ENCODE results near the gene GALNT2.

Gene GALNT2

GRCh38 chr1:230083053-230083452, 16.0 kb downstream of the GALNT2 start:
- Histone ChIP-seq H3K27me3 (ENCODE audit: insufficient read depth, low read length) (no peaks in the 10 kb centered on the region), H3K14ac (ENCODE audit: low read length) (no peak overlapping the region), H2BK12ac (ENCODE audit: low read length) (no peak overlapping the region), H3K27ac (ENCODE audit: low read depth, low read length) (no peak overlapping the region), H4K91ac (ENCODE audit: low read depth, low read length) (no peak overlapping the region), H3K79me2 (ENCODE audit: control insufficient read depth, insufficient read depth, low read length, poor library complexity) (peaks cover 12% of the 10 kb centered on the region), H3K4me3 (ENCODE audit: low read depth, low read length) (no peak overlapping the region), H3K18ac (ENCODE audit: low read length) (no peak overlapping the region), H3K36me3 (ENCODE audit: control insufficient read depth in 1 of 2, insufficient read depth in 2 of 2, low read length in 2 of 2) (peaks cover 4 to 8% of the 10 kb centered on the region in 2 experiments), H3K9ac (ENCODE audit: low read length) (no peak overlapping the region), H2AFZ (ENCODE audit: insufficient read depth, low read length, poor library complexity) (no peak overlapping the region), H4K12ac (ENCODE audit: low read depth, low read length) (no peak overlapping the region), H2BK120ac (ENCODE audit: insufficient read depth, low read length, poor library complexity) (no peak overlapping the region), H3K4me2 (ENCODE audit: low read length) (no peak overlapping the region), H4K8ac (ENCODE audit: low read depth, low read length) (no peak overlapping the region), H3K4ac (ENCODE audit: low read depth, low read length) (peak overlapping the region; percentile 9), H3K23ac (ENCODE audit: low read length) (no peak overlapping the region), H3K79me1 (ENCODE audit: low read length) (peaks cover 22% of the 10 kb centered on the region), H3K9me3 (ENCODE audit: insufficient read depth, low read depth, low read length) (peaks cover 5% of the 10 kb centered on the region), H2AK5ac (ENCODE audit: low read length) (no peak overlapping the region), H2BK5ac (ENCODE audit: low read depth, low read length, poor library complexity) (no peak overlapping the region), H3K4me1 (ENCODE audit: control insufficient read depth in 1 of 2, insufficient read depth in 2 of 2, low read length in 2 of 2) (peaks cover 34 to 49% of the 10 kb centered on the region in 2 experiments)
- DNase-seq = no peak
- WGBS (ENCODE audit: extremely low coverage, insufficient coverage, insufficient read length) = no CpG with 5 or more reads among the region's 9 CpGs

GRCh38 chr1:230083746-230084407, 16.8 kb downstream of the GALNT2 start:
- peaks cover 5% of the 10 kb centered on the region for H3K9me3 ChIP-seq (ENCODE audit: insufficient read depth, low read depth, low read length)
- H2BK12ac ChIP-seq (ENCODE audit: low read length) = peak overlapping the region; percentile 51
- H3K4me1 ChIP-seq (ENCODE audit: control insufficient read depth in 1 of 2, insufficient read depth in 2 of 2, low read length in 2 of 2) = peaks cover 34 to 47% of the 10 kb centered on the region in 2 experiments
- peaks cover 22% of the 10 kb centered on the region for H3K79me1 ChIP-seq (ENCODE audit: low read length)
- peak overlapping the region; percentile 67 for H2AK5ac ChIP-seq (ENCODE audit: low read length)
- peak overlapping the region; percentile 53 for H2BK5ac ChIP-seq (ENCODE audit: low read depth, low read length, poor library complexity)
- no peak overlapping the region for H3K23ac ChIP-seq (ENCODE audit: low read length)
- no peak overlapping the region for H3K9ac ChIP-seq (ENCODE audit: low read length)
- peak overlapping the region; percentile 81 for H3K18ac ChIP-seq (ENCODE audit: low read length)
- DNase-seq = no peak
- H3K4me2 ChIP-seq (ENCODE audit: low read length) = peak overlapping the region; percentile 29
- no peak overlapping the region for H3K4me3 ChIP-seq (ENCODE audit: low read depth, low read length)
- peak overlapping the region; percentile 76 for H3K4ac ChIP-seq (ENCODE audit: low read depth, low read length)
- H3K27me3 ChIP-seq (ENCODE audit: insufficient read depth, low read length) = no peaks in the 10 kb centered on the region
- H4K12ac ChIP-seq (ENCODE audit: low read depth, low read length) = peak overlapping the region; percentile 9
- peak overlapping the region; percentile 93 for H4K91ac ChIP-seq (ENCODE audit: low read depth, low read length)
- H3K79me2 ChIP-seq (ENCODE audit: control insufficient read depth, insufficient read depth, low read length, poor library complexity) = peaks cover 12% of the 10 kb centered on the region
- peak overlapping the region; percentile 82 for H3K27ac ChIP-seq (ENCODE audit: low read depth, low read length)
- peak overlapping the region; percentile 63 for H4K8ac ChIP-seq (ENCODE audit: low read depth, low read length)
- no CpG with 5 or more reads among the region's 10 CpGs for WGBS (ENCODE audit: extremely low coverage, insufficient coverage, insufficient read length)
- H2BK120ac ChIP-seq (ENCODE audit: insufficient read depth, low read length, poor library complexity) = peak overlapping the region; percentile 46
- H2AFZ ChIP-seq (ENCODE audit: insufficient read depth, low read length, poor library complexity) = peak overlapping the region; percentile 12
- peaks cover 4 to 8% of the 10 kb centered on the region in 2 experiments for H3K36me3 ChIP-seq (ENCODE audit: control insufficient read depth in 1 of 2, insufficient read depth in 2 of 2, low read length in 2 of 2)
- H3K14ac ChIP-seq (ENCODE audit: low read length) = peak overlapping the region; percentile 67

- no CpG with 5 or more reads among the region's 9 CpGs for WGBS (ENCODE audit: extremely low coverage, insufficient coverage, insufficient read length)
- H4K91ac ChIP-seq (ENCODE audit: low read depth, low read length) = peak overlapping the region; percentile 93
These were observed 17.6 kb downstream of the GALNT2 start for GRCh38 chr1:230084408-230085177.

GRCh38 chr1:230085178-230085515, 18.1 kb downstream of the GALNT2 start:
- H3K36me3 ChIP-seq (ENCODE audit: control insufficient read depth in 1 of 2, insufficient read depth in 2 of 2, low read length in 2 of 2) = peaks cover 4 to 8% of the 10 kb centered on the region in 2 experiments
- no peak overlapping the region for H3K4me3 ChIP-seq (ENCODE audit: low read depth, low read length)
- H2BK12ac ChIP-seq (ENCODE audit: low read length) = peak overlapping the region; percentile 86
- peaks cover 12% of the 10 kb centered on the region for H3K79me2 ChIP-seq (ENCODE audit: control insufficient read depth, insufficient read depth, low read length, poor library complexity)
- peak overlapping the region; percentile 36 for H3K4me2 ChIP-seq (ENCODE audit: low read length)
- H3K9ac ChIP-seq (ENCODE audit: low read length) = no peak overlapping the region
- no peak overlapping the region for H2AFZ ChIP-seq (ENCODE audit: insufficient read depth, low read length, poor library complexity)
- H3K18ac ChIP-seq (ENCODE audit: low read length) = peak overlapping the region; percentile 19
- peak overlapping the region; percentile 2 for H4K12ac ChIP-seq (ENCODE audit: low read depth, low read length)
- peak overlapping the region; percentile 60 for H3K4ac ChIP-seq (ENCODE audit: low read depth, low read length)
- peak overlapping the region; percentile 11 for H4K8ac ChIP-seq (ENCODE audit: low read depth, low read length)
- peak; percentile 79 to 85 for DNase-seq
- no peak overlapping the region for H2AK5ac ChIP-seq (ENCODE audit: low read length)
- no CpG with 5 or more reads among the region's 5 CpGs for whole genome bisulfite sequencing (ENCODE audit: extremely low coverage, insufficient coverage, insufficient read length)
- peaks cover 29 to 46% of the 10 kb centered on the region in 2 experiments for H3K4me1 ChIP-seq (ENCODE audit: control insufficient read depth in 1 of 2, insufficient read depth in 2 of 2, low read length in 2 of 2)
- H3K79me1 ChIP-seq (ENCODE audit: low read length) = peaks cover 22% of the 10 kb centered on the region
- H2BK5ac ChIP-seq (ENCODE audit: low read depth, low read length, poor library complexity) = peak overlapping the region; percentile 53
- no peaks in the 10 kb centered on the region for H3K27me3 ChIP-seq (ENCODE audit: insufficient read depth, low read length)
- H3K27ac ChIP-seq (ENCODE audit: low read depth, low read length) = peak overlapping the region; percentile 82
- H3K23ac ChIP-seq (ENCODE audit: low read length) = no peak overlapping the region
- H4K91ac ChIP-seq (ENCODE audit: low read depth, low read length) = peak overlapping the region; percentile 80
- peaks cover 5% of the 10 kb centered on the region for H3K9me3 ChIP-seq (ENCODE audit: insufficient read depth, low read depth, low read length)
- H2BK120ac ChIP-seq (ENCODE audit: insufficient read depth, low read length, poor library complexity) = peak overlapping the region; percentile 75
- peak overlapping the region; percentile 74 for H3K14ac ChIP-seq (ENCODE audit: low read length)

More at GRCh38 chr1:230084408-230085177, 17.6 kb downstream of the GALNT2 start:
- Histone ChIP-seq H3K36me3 (ENCODE audit: control insufficient read depth in 1 of 2, insufficient read depth in 2 of 2, low read length in 2 of 2) (peaks cover 4 to 8% of the 10 kb centered on the region in 2 experiments), H2BK12ac (ENCODE audit: low read length) (peak overlapping the region; percentile 86), H3K4me2 (ENCODE audit: low read length) (peak overlapping the region; percentile 36), H2BK5ac (ENCODE audit: low read depth, low read length, poor library complexity) (peak overlapping the region; percentile 53), H2AFZ (ENCODE audit: insufficient read depth, low read length, poor library complexity) (peak overlapping the region; percentile 12), H3K14ac (ENCODE audit: low read length) (peak overlapping the region; percentile 74), H2AK5ac (ENCODE audit: low read length) (peak overlapping the region; percentile 67), H2BK120ac (ENCODE audit: insufficient read depth, low read length, poor library complexity) (peak overlapping the region; percentile 75), H4K8ac (ENCODE audit: low read depth, low read length) (peak overlapping the region; percentile 63), H3K18ac (ENCODE audit: low read length) (peak overlapping the region; percentile 81), H3K79me2 (ENCODE audit: control insufficient read depth, insufficient read depth, low read length, poor library complexity) (peaks cover 12% of the 10 kb centered on the region), H3K27me3 (ENCODE audit: insufficient read depth, low read length) (no peaks in the 10 kb centered on the region), H3K9ac (ENCODE audit: low read length) (no peak overlapping the region), H3K4me3 (ENCODE audit: low read depth, low read length) (no peak overlapping the region), H3K4me1 (ENCODE audit: control insufficient read depth in 1 of 2, insufficient read depth in 2 of 2, low read length in 2 of 2) (peaks cover 30 to 44% of the 10 kb centered on the region in 2 experiments), H3K27ac (ENCODE audit: low read depth, low read length) (peak overlapping the region; percentile 82), H3K79me1 (ENCODE audit: low read length) (peaks cover 22% of the 10 kb centered on the region), H3K9me3 (ENCODE audit: insufficient read depth, low read depth, low read length) (peaks cover 5% of the 10 kb centered on the region), H4K12ac (ENCODE audit: low read depth, low read length) (peak overlapping the region; percentile 9), H3K23ac (ENCODE audit: low read length) (no peak overlapping the region), H3K4ac (ENCODE audit: low read depth, low read length) (peak overlapping the region; percentile 76)
- peak; percentile 90 to 95 for DNase-seq

Data from trophoblast cell (in vitro differentiated cells and primary cell).